Sigmoid colon (tissue), 7 donors: Measurements from ENCODE around the gene UGT1A5. TPM values are rescaled to one million over a fixed set of nuclear protein-coding genes. Genes with fewer than 3 reads are reported as not detected.
A peak's percentile ranks its signal among the peaks of the same experiment; 100 is the strongest.

Experiments used
- DNase-seq: peaks from one replicate; pipeline ENCODE4 v3.0.0-alpha.2; 2019
- H3K27ac ChIP-seq, 4 donors: fragments of 200-600 bp; sonication (generic); one replicate each; pipeline ENCODE4 v1.5.1; 2016 to 2019; ENCODE audit warnings: mild to moderate bottlenecking in 1 of 4
- H3K27me3 ChIP-seq, 3 donors: fragments of 200-600 bp; sonication (generic); one replicate each; pipeline ENCODE4 v1.5.1; 2019; ENCODE audit warnings: mild to moderate bottlenecking in 1 of 3
- H3K36me3 ChIP-seq, 4 donors: fragments of 200-600 bp; sonication (generic); one replicate each; pipeline ENCODE4 v1.5.1; 2016 to 2019
- H3K4me1 ChIP-seq, 4 donors: fragments of 200-600 bp; sonication (generic); one replicate each; pipeline ENCODE4 v1.5.1; 2017 to 2019
- H3K4me3 ChIP-seq, 4 donors: fragments of 200-600 bp; sonication (generic); one replicate each; pipeline ENCODE4 v1.5.1; 2017 to 2019; ENCODE audit warnings: mild to moderate bottlenecking in 2 of 4, moderate library complexity in 1 of 4
- H3K9me3 ChIP-seq, 4 donors: fragments of 200-600 bp in 3 of 4; sonication (generic) in 3 of 4; one replicate each; pipeline versions ENCODE4 v1.5.1 to v1.6.1; 2013 to 2019
- CTCF ChIP-seq, 4 experiments: fragments of 450-650 bp in 3 of 4; fragments of 200-600 bp in 1 of 4; IDR thresholded peaks; one replicate each; pipeline ENCODE4 v1.5.1; 2016 to 2019; ENCODE audit warnings: antibody characterized with exemption in 4 of 4, mild to moderate bottlenecking in 3 of 4, moderate library complexity in 2 of 4
- EP300 ChIP-seq, 4 donors: sonication (generic); formaldehyde crosslinking; IDR thresholded peaks; one replicate each; pipeline ENCODE4 v1.6.1; 2017; ENCODE audit warnings: antibody characterized with exemption in 4 of 4
- POLR2A ChIP-seq, 2 donors: fragments of 450-650 bp; IDR thresholded peaks; one replicate each; pipeline ENCODE4 v1.6.1; 2016; ENCODE audit warnings: antibody characterized with exemption in 2 of 2, mild to moderate bottlenecking in 2 of 2, moderate library complexity in 2 of 2
- POLR2AphosphoS5 ChIP-seq, 4 donors: sonication (generic); formaldehyde crosslinking; IDR thresholded peaks; one replicate each; pipeline ENCODE4 v1.6.1; 2017; ENCODE audit warnings: antibody characterized with exemption in 4 of 4
- WGBS, 2 donors: extraction: QIAGEN DNeasy Blood & Tissue Kit; methylation state at CpG; one replicate each; pipeline ENCODE4 v1.1.7; 2013; 5-methylcytosine and 5-hydroxymethylcytosine counted together
- intact Hi-C: fragments of 100-400 bp; cut with DNase I; formaldehyde crosslinking; loops from one replicate; pipeline ENCODE4 v1.15.1; 2023
- polyA plus RNA-seq, 3 donors: library from polyadenylated mRNA; stranded (reverse); fragments of 200-250 nt; gene quantifications; one replicate each; pipeline ENCODE4 v1.2.3, GENCODE V29; 2013
- total RNA-seq, 4 donors: library from RNA; depleted of rRNA; stranded (reverse); fragments of >200 nt; gene quantifications; one replicate each; pipeline ENCODE4 v1.1.0, GENCODE V29; 2016
- donor health status: healthy with polysubstance abuse.
- donor health status: Bipolar disorder and iron deficiency.
- donor health status: healthy.

UGT1A5 gene
- total and polyA plus RNA-seq, 7 donors = 0.22 TPM; not detected in 6

DNA sequence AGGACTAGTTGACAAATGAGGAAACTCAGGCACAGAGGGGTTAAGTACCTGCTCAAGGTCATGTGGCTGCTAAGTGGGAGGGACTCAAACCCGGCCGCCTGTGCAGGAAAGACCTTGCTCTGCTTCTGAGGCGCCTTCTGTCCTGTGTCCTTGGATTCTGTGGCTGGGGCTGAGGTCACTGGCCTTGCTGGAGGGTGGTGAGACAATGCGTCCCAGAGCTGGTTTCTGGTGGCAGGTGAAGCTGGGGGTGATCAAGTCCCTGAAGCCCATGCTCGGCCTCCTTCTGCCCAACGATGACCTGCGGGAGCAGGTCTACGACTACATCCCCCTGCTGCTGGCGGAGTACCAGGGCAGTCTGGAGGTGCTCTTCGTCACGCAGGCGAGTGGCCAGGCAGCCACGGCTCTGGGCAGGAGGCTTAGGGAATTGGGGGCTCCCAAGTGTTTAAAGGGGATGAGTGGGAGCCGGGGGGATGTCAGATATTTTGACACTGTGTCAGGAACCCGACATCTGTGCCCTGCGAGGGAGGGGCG, 81.5 kb downstream of the UGT1A5 start:
- WGBS, 2 donors = 83 to 85% methylated on average over 17 of the region's 17 CpGs
- TF ChIP-seq POLR2AphosphoS5 (IDR thresholded peaks at IDR 0.05) = no peak

GRCh38 chr2:233795735-233796171, 83.0 kb downstream of the UGT1A5 start:
- Histone ChIP-seq H3K9me3 (no peaks in the 10 kb centered on the region), H3K4me3 (no peak overlapping the region), H3K27ac (no peak overlapping the region), H3K36me3 (no peaks in the 10 kb centered on the region), H3K27me3 (no peaks in the 10 kb centered on the region), H3K4me1 (no peaks in the 10 kb centered on the region)
- TF ChIP-seq POLR2AphosphoS5 (IDR thresholded peaks at IDR 0.05) (no peak), EP300 (IDR thresholded peaks at IDR 0.05) (no peak), CTCF (IDR thresholded peaks at IDR 0.05) (no peak), POLR2A (IDR thresholded peaks at IDR 0.05) (no peak)
- WGBS, 2 donors = 93 to 96% methylated on average over 13 of the region's 13 CpGs
- no peak for DNase-seq
- intact Hi-C loops = no loop called here

More for the DNA sequence above, 81.5 kb downstream of the UGT1A5 start:
- H3K9me3 ChIP-seq = no peaks in the 10 kb centered on the region
- H3K27me3 ChIP-seq = no peaks in the 10 kb centered on the region
- no peaks in the 10 kb centered on the region for H3K36me3 ChIP-seq
- intact Hi-C loops = no loop called here
- no peaks in the 10 kb centered on the region for H3K4me1 ChIP-seq
- DNase-seq = no peak
- no peak overlapping the region for H3K4me3 ChIP-seq
- no peak overlapping the region for H3K27ac ChIP-seq

DNA sequence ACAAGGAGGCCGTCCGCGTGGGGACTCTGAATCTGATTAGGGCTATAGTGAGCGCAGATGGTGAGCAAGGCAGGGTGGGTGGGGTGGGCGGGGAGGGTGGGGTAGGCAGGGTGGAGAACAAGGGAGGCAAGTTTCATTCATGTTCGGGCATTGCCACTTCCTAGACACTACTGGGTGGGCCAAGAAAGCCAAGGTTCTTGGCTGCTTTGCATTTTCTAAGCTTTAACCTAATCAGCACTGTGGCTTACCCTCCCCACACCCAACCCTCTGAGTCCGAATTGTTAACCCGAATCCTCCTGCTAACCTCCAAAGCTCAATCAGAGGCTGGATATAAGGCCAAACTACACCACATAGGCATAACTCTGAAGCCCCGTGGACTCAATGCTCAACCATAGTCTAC, 83.5 kb downstream of the UGT1A5 start:
- intact Hi-C loops = no loop called here
- TF ChIP-seq CTCF (IDR thresholded peaks at IDR 0.05) = no peak
- no peak for TF ChIP-seq EP300 (IDR thresholded peaks at IDR 0.05)
- no peak for TF ChIP-seq POLR2AphosphoS5 (IDR thresholded peaks at IDR 0.05)
- TF ChIP-seq POLR2A (IDR thresholded peaks at IDR 0.05) = no peak
- Histone ChIP-seq H3K4me1 (no peaks in the 10 kb centered on the region), H3K27me3 (no peaks in the 10 kb centered on the region), H3K9me3 (no peaks in the 10 kb centered on the region), H3K36me3 (no peaks in the 10 kb centered on the region), H3K4me3 (no peak overlapping the region), H3K27ac (no peak overlapping the region)
- DNase-seq = no peak
- 92% methylated on average over 9 of the region's 9 CpGs for WGBS, 2 donors

- H3K27me3 ChIP-seq = no peaks in the 10 kb centered on the region
- H3K4me1 ChIP-seq = no peaks in the 10 kb centered on the region
- TF ChIP-seq CTCF (IDR thresholded peaks at IDR 0.05) = no peak
- no peak for TF ChIP-seq POLR2AphosphoS5 (IDR thresholded peaks at IDR 0.05)
- TF ChIP-seq EP300 (IDR thresholded peaks at IDR 0.05) = no peak
- no peak for TF ChIP-seq POLR2A (IDR thresholded peaks at IDR 0.05)
- intact Hi-C loops = no loop called here
- 84 to 85% methylated on average over 14 of the region's 14 CpGs for WGBS, 2 donors
- H3K4me3 ChIP-seq = no peak overlapping the region
- H3K36me3 ChIP-seq = no peaks in the 10 kb centered on the region
- no peak overlapping the region for H3K27ac ChIP-seq
- no peaks in the 10 kb centered on the region for H3K9me3 ChIP-seq
- DNase-seq = no peak
Measured at GRCh38 chr2:233798335-233799086, 85.8 kb downstream of the UGT1A5 start.

DNA sequence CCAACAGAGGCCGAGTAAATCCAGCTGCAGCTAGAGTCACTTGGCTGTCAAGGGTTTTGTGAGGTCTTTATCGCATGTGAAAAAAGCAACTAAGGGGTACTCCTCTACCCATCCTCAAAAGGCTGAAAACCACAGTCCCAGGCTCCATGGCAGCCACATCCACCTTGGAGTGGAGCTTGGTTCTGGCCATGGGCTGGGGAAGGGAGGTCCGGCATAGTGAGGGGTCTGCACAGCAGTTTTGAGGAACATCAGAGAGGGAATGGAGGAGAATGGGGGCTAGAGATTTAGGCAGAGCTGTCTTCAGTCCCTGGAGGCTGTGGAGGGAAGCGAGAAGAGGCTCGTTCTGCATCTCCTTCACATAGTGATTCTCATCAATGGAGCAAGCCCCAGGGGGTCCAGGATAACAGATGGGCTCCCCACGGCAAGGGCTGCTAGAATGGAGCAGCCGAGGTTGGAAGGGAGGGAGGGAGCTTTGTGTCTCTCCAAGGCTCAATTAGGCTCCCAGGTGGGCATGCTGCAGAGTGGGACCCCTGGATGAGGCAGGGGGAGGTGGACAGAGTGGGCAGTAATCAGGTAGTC, 86.5 kb downstream of the UGT1A5 start:
- H3K27ac ChIP-seq = no peak overlapping the region
- WGBS, 2 donors = 69 to 74% methylated on average over 7 of the region's 7 CpGs
- no peaks in the 10 kb centered on the region for H3K36me3 ChIP-seq
- peak; percentile 33 for DNase-seq
- H3K9me3 ChIP-seq = no peaks in the 10 kb centered on the region
- no peak overlapping the region for H3K4me3 ChIP-seq
- H3K4me1 ChIP-seq = no peaks in the 10 kb centered on the region
- intact Hi-C loops = no loop called here
- TF ChIP-seq CTCF (IDR thresholded peaks at IDR 0.05) = no peak
- no peak for TF ChIP-seq POLR2A (IDR thresholded peaks at IDR 0.05)
- no peak for TF ChIP-seq EP300 (IDR thresholded peaks at IDR 0.05)
- no peak for TF ChIP-seq POLR2AphosphoS5 (IDR thresholded peaks at IDR 0.05)
- no peaks in the 10 kb centered on the region for H3K27me3 ChIP-seq
